Astrocyte of the cerebellum (primary cell): Measurements from ENCODE around the gene VWA1.

Source experiments
- DNase-seq: peaks from one replicate; pipeline ENCODE4 v3.0.0-alpha.2; 2011; ENCODE audit warnings: low read depth
- H3K4me3 ChIP-seq: 2 replicates; pipeline ENCODE4 v1.5.1; 2011; ENCODE audit warnings: mild to moderate bottlenecking, low read depth, low read length, moderate library complexity
- CTCF ChIP-seq: IDR thresholded peaks from 2 replicates; pipeline ENCODE4 v1.5.1; 2012; ENCODE audit warnings: low read length, low read depth, moderate library complexity, mild to moderate bottlenecking; ENCODE audit errors: missing control alignments
- in situ Hi-C: cut with HindIII; loops from 2 replicates; pipeline ENCODE4 v1.10.0; 2017; ENCODE audit warnings: low sequenced_read_pairs

The VWA1 gene

GRCh38 chr1:1437904-1438376, 2.5 kb downstream of the VWA1 start:
- H3K4me3 ChIP-seq = no peak overlapping the region
- in situ Hi-C loops = no loop called here
- no peak for TF ChIP-seq CTCF
- no peak for DNase-seq

GRCh38 chr1:1438531-1439381, 3.3 kb downstream of the VWA1 start:
- no peak for DNase-seq
- H3K4me3 ChIP-seq = no peak overlapping the region
- TF ChIP-seq CTCF = no peak
- in situ Hi-C loops = no loop called here

DNA sequence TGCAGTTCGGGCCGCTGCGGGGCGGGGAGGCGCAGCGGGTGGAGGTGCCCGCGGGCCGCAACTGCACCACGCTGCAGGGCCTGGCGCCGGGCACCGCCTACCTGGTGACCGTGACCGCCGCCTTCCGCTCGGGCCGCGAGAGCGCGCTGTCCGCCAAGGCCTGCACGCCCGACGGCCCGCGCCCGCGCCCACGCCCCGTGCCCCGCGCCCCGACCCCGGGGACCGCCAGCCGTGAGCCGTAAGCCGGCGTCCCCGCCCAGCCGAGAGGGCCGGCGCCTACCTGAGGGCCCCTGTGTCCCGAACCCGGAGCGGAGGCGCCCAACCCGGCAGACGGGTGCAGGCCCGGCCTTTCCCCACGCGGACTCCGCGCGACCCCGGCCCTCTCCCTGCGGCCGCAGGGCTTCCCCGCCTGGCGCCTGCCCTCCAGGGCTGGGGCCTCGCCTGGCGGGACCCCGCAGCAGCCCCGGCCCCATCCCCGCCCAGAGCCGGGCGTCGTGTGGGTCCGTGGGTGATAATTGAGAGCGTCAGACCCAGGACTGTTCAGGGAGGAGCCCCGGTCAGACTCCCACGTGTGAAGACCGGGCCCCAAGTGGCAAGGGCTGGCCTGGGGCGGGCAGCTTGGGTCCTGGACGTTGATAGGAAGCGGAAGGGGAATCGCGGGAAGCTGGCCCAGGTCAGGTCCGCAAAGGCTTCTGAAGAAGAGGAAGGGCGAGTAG, 4.2 kb downstream of the VWA1 start:
- H3K4me3 ChIP-seq = no peak overlapping the region
- in situ Hi-C loops = no loop called here
- TF ChIP-seq CTCF = no peak
- DNase-seq = no peak

GRCh38 chr1:1440262-1441001, 4.9 kb downstream of the VWA1 start:
- DNase-seq = no peak
- H3K4me3 ChIP-seq = no peak overlapping the region
- in situ Hi-C loops = no loop called here
- TF ChIP-seq CTCF = no peak

- DNase-seq = no peak
- in situ Hi-C loops = no loop called here
- peak; percentile 80 for TF ChIP-seq CTCF
These were observed 5.8 kb downstream of the VWA1 start for GRCh38 chr1:1441002-1441888.

More at GRCh38 chr1:1441002-1441888, 5.8 kb downstream of the VWA1 start:
- H3K4me3 ChIP-seq = no peak overlapping the region
